GM18505 (cell line): ENCODE results near the gene STX4.
"Not testable (repeated sequence)": the region's sequence is repeated elsewhere in the genome, so short reads cannot be mapped to it uniquely, and the experiment has no call there.

Experiments
- ATAC-seq: cut with Tn5 transposase; IDR thresholded peaks from one replicate; pipeline ENCODE4 v1.9.1; 2021; ENCODE audit not compliant: unreplicated experiment
- POLR2A ChIP-seq: IDR thresholded peaks from 4 replicates; pipeline ENCODE4 v1.6.1; 2011; ENCODE audit warnings: borderline replicate concordance; ENCODE audit not compliant: insufficient read depth, insufficient read length; ENCODE audit errors: extremely low read depth

The STX4 gene

DNA sequence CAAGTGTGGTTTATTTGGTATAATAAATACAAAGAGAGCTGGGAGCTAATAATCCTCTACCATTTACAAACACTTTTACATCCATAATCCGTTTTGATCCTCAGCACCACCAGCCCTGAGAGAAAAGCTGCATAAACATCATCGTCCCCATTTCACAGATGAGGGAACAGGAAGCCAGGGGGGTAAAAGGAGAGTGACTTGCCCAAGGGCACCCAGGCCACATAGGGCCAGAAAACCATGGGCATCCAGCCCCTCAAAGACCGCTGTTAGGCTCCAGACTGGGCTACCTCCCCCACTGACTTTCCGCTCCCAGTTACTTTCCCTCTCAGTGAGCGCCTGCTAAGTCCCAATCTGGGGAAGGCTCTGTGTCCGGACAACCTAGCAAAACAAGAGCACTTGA lies 29.6 kb upstream of the STX4 start:
- TF ChIP-seq POLR2A, result no peak
- ATAC-seq, result no peak

DNA sequence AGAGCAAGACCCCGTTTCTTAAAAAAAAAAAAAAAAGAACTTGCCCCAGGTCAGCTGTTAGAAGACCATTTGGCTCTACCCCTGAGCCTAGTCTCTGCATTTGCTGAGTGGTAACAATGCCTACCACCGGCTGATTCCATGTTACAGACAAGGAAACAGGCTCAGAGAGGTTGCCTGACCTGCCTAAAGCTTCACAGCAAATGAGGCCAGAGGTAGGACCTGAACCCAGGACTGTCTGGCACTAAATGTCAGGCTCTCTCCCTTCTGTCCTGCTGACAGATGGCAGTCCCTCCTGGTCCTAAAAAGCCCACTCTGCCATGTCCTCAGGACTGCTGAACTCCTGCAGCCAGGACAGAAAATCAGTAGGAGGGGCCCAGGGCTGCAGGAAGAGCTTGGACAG lies 28.7 kb upstream of the STX4 start:
- no peak for ATAC-seq
- no peak for TF ChIP-seq POLR2A

DNA sequence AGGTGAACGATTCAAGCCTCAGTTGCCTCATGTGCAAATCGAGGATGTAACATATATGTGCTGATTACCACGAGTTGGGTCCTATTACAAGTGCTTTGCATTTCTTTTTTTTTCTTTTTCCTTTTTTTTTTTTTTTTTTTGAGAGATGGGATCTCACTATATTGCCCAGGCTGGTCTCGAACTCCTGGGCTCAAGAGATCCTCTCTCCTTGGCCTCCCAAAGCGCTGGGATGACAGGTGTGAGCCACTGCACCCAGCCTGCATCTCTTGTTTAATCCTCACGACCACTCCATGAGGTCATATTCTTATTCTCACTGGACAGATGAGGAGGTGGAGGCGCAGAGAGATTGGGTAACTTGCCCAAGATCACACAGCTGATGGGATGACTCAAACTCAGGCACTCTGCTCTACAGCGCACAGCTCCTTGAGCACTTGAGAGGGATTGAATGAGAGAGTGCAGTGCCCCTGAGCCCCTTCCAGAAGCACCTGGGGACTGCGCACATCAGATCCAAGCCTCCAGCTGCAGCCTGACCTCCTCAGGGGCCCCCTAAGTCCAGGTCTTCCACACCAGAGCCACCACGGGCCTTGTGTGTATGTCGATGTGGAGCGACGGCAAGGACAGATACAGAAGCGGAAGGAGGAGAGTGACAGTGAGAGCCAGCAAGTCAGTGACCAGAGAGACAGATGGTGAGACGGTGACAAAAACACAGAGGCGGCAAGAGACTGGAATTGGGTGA lies 27.8 kb upstream of the STX4 start:
- ATAC-seq, result no peak
- TF ChIP-seq POLR2A, result no peak

DNA sequence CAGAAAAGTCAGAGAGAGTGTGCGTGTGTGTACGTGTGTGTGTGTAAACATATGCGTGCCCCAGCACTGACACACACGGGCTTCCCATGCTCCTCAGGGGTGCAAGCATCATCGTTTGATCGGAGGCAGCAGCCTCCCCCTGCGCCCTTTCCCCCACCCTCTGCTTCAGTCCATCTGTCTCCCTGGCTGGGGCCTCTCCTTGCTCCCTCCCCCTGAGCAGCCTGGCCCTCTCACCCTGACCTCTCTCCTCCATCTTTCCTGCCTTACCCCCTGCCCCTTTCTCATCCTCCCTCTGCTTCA lies 27.3 kb upstream of the STX4 start:
- ATAC-seq, result no peak
- TF ChIP-seq POLR2A, result no peak

DNA sequence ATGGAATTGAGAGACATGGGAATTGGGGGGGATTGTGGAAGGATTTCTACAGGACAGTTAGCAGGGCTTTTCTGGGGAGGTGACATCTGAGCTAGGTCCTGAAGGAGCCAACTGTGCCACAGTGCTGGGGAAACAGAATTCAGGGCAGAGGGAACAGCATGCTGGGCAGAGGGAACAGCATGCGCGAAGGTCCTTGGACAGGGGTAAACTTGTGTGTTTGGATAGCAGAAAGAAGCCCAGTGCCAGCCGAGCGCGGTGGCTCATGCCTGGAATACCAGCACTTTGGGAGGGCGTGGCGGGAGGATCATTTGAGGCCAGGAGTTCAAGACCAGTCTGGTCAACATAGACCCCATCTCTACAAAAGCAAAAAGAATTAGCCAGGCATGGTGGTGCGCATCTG lies 26.8 kb upstream of the STX4 start:
- no peak for TF ChIP-seq POLR2A
- no peak for ATAC-seq

DNA sequence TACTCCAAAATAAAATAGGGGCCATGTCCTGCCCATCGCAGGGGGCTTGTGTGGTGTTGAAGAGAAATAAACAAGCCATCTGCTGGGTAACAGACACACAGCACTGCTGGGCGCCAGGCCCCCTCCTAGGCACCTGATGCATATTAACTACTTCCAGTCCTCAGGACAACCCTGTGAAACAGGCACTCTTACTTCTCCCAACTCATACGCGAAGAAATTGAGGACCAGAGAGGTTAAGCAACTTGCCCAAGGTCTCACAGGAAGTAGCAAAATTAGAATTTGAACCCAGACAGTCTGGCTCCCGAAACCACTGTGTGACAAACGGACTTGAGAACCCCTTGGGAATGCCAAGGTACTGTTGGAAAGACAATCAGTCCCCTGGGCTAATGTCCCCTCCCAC lies 25.7 kb upstream of the STX4 start:
- TF ChIP-seq POLR2A, result no peak
- no peak for ATAC-seq

DNA sequence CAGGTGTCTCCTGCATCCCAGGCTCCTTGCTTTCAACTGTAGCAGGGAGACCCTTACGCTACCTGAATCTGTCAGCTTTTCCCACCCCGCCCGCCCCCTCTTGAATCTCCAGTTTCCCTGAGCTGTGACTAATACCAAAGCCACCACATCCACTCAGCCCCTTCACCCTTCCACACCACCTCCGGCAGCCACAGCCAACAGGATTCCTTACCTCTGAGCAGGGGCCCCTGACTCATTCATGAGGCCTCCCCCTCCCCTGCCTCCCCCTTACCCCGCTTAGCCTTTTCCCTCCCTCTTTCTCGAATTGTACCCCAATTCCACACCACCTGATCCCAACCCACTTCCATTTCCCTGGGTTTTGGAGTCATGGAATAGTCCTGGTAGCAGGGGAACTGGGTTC lies 25.2 kb upstream of the STX4 start:
- ATAC-seq, result no peak
- TF ChIP-seq POLR2A, result no peak

DNA sequence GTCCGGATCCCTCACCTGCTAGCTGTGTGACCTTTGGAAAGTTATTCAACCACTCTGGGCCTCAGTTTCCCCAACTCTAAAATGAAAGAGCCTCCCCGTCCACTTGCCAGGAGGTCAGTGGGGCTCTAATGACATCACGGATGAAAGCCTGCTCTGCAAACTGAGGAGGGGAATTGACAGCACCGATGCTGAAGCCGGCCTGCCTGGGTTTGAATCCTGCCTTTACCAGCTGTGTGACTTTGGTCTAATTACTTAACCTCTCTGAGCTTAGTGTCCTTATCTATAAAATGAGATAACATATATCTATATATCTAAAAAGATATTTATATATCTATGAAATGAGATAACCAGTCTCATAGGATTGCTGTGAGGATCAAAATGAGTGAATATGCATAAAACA lies 24.8 kb upstream of the STX4 start:
- TF ChIP-seq POLR2A, result no peak
- no peak for ATAC-seq

DNA sequence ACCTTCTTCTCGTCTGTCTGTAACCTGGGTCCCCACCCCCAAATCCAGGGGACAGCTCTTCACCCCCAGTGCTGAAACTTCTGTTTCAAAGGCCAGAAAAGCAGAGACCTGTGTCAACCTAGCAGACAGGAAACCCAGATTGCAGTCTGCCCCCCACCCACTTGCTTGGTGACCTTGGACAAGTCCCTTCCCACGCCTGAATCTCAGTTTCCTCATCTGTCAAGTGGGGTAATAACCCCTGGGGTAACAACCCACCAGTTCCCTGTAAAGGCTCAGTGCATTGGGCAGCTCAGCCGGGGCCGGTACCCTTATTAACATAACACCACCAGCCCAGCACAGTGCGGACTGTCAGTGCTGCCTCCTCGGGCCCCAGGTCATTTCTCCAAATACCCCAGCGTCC lies 24.2 kb upstream of the STX4 start:
- TF ChIP-seq POLR2A, result no peak
- ATAC-seq, result no peak

DNA sequence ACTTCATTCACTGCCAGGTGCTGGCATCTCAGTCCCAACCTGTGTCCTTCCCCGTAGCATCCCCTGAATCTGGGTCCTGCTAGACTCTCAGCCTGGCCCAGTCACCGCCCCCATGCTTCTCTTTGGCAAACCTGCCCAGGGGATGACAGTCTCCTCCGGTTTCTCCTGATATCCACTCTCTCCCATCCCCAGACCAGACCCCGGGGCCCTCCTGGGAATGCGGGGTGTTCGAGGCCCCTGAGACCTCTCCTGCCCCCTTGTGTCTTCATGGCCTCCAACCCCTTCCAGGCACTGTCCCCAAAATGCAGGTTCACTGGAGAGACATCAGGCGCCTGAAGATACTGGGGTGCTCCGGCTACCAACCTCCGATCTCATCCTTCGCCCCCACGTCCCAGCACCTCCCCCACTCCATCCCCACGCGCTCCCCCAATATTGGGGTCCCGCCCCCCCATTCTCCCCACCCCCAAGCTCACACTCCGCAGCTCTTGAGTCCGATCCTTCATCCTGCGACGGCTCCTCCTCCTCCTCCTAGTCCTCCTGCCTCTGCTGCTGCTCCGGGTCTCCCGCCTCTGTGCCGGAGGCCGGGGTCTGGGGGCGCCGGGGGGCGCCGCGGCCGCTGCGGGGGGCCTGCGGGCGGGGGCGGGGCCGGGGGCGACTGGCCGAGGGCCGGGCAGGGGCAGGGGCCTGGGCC lies 23.3 kb upstream of the STX4 start:
- TF ChIP-seq POLR2A, result no peak
- no peak for ATAC-seq

DNA sequence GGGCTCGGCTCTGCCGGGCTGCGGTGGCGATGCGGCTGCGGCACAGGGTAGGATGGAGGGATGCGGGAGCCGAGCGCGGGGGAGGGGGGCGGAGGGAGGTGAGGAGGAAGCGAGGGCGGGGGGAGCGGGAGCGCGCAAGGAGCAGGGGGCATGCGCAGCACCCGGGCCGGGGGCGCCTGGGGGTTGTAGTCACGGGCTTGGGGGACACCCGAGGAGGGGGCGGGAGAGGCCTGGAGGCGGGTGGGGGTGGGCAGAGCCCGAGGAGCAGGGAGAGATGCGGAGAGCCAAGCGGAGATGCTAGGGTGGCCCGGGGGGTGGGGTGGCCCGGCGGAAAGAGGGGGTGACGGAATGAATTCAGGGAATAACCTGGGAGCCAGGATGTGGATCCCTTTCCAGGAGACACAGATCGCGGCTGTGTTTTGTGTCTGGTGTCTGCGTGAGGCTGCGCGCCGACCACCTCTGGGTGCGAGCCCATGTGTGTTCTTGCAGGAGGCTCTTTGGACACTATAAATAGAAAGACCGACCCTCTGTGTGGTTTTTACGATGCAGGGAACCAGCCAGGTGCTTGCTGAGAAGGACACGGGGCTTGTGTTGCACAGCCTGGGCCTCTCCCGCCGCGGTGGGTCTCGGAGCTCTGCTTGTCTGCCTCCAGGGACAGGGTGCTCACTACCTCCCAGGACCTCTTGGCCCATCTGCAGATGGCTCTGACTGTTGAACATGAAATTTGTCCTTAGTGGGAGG lies 22.6 kb upstream of the STX4 start, which contains the start of gene STX1B:
Gene STX1B (minus strand): TSS at position 54 of the 741 bp plus-strand sequence. CDS start 242 bp downstream, outside the sequence.
- no peak for TF ChIP-seq POLR2A
- no peak for ATAC-seq

DNA sequence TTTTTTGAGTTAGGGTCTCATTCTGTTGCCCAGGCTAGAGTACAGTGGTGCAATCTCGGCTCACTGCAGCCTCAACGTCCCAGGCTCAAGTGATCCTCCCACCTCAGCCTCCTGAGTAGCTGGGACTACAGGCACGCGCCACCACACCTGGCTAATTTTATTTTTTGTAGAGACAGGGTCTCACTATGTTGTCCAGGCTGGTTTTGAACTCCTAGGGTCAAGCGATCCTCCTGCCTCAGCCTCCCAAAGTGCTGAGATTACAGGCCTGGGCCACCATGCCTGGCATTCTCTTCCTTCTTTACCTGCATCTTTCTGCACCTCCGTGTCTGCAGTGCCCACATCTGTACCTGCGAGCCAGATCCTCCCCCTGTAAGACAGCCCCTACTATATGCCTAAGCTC lies 21.5 kb upstream of the STX4 start:
- ATAC-seq, result not testable (repeated sequence)

DNA sequence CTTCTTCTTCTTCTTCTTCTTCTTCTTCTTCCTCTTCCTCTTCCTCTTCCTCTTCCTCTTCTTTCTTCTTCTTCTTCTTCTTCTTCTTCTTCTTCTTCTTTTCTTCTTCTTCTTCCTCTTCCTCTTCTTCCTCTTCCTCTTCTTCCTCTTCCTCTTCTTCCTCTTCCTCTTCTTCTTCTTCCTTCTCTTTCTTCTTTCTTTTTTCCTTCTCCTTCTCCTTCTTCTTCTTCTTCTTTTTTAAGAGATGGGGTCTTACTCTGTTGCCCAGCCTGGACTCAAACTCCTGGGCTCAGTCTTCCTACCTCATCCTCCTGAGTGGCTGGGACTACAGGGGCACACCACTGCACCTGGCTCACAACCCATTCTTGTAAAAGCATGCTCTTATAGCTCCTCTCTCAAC lies 20.1 kb upstream of the STX4 start:
- not testable (repeated sequence) for ATAC-seq

DNA sequence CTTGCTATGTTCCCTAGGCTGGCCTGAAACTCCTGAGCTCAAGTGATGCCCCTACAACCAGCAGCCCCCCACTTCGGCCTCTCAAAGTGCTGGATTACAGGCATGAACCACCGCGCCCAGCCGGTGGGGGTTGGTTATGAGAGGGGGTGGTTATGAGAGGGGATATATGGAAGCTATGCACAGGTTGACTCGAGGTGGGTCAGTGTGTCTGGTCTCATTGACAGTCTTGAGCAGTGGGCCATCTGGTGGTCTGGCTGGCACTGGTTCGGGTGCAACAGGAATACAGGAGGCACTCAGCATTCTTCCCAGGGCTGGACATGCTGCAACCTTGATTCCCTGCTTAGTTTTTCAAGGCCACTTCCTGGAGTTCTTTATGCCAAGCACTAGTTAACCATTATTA lies 17.3 kb upstream of the STX4 start:
- no peak for ATAC-seq

DNA sequence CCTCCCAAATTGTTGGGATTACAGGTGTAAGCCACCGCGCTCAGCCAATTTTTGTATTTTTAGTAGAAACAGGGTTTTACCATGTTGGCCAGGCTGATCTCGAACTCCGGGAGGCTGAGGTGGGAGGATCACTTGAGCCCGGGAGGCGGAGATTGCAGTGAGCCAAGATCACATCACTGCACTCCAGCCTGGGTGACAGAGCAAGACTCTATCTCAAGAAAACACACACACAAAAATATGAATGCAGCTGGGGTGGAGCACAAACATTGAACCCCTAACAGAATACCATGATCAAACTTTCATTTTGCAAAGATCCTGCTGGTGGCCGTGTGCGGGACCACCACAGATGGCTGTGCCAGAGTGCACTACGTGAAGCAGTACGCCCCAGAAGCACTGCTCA lies 15.6 kb upstream of the STX4 start:
- ATAC-seq, result not testable (repeated sequence)

More for the DNA sequence above, 17.3 kb upstream of the STX4 start:
- no peak for TF ChIP-seq POLR2A
